Activated CD4-positive, alpha-beta memory T cell treated with anti-CD3 and anti-CD28 coated beads for 36 hours (primary cell): ENCODE measurements around the gene ADGRE1. TPM values are rescaled to one million over a fixed set of nuclear protein-coding genes. Genes with fewer than 3 reads are reported as not detected.
"Not testable (repeated sequence)": the region's sequence is repeated elsewhere in the genome, so short reads cannot be mapped to it uniquely, and the experiment has no call there.

Experiments
- CTCF ChIA-PET: fragments of 350-600 bp; sonication (Branson Sonifier 250); formaldehyde crosslinking; loops from one replicate; lab custom pipeline; 2021; ENCODE audit warnings: antibody characterized with exemption, inconsistent platforms; lab: Charles Lee
- POLR2A ChIA-PET: fragments of 350-600 bp; sonication (Branson Sonifier 250); formaldehyde crosslinking; loops from one replicate; lab custom pipeline; 2021; ENCODE audit warnings: antibody characterized with exemption; lab: Charles Lee
- DNase-seq: peaks from one replicate; pipeline ENCODE4 v3.0.0-alpha.2; 2020
- H3K27ac Mint-ChIP-seq: one replicate; pipeline ENCODE4 v1.8.0; 2021; ENCODE audit warnings: mixed read lengths
- H3K27me3 Mint-ChIP-seq: one replicate; pipeline ENCODE4 v1.8.0; 2021; ENCODE audit warnings: mixed read lengths
- H3K36me3 Mint-ChIP-seq: one replicate; pipeline ENCODE4 v1.8.0; 2021; ENCODE audit warnings: mixed read lengths
- H3K4me1 Mint-ChIP-seq: one replicate; pipeline ENCODE4 v1.8.0; 2021; ENCODE audit warnings: low read depth, mixed read lengths
- H3K4me3 Mint-ChIP-seq: one replicate; pipeline ENCODE4 v1.8.0; 2021; ENCODE audit warnings: mild to moderate bottlenecking, mixed read lengths
- H3K9me3 Mint-ChIP-seq: one replicate; pipeline ENCODE4 v1.8.0; 2021; ENCODE audit warnings: mixed read lengths
- intact Hi-C: fragments of 100-400 bp; cut with micrococcal nuclease; formaldehyde crosslinking; loops from one replicate; pipeline ENCODE4 v1.15.1; 2023
- total RNA-seq, 2 experiments: library from RNA; stranded (reverse); gene quantifications; one replicate each; pipeline ENCODE4 v1.2.3, GENCODE V29; 2021

The ADGRE1 gene
- total RNA-seq, 2 experiments from 2014 or later, result 6.6 to 6.8 TPM

DNA sequence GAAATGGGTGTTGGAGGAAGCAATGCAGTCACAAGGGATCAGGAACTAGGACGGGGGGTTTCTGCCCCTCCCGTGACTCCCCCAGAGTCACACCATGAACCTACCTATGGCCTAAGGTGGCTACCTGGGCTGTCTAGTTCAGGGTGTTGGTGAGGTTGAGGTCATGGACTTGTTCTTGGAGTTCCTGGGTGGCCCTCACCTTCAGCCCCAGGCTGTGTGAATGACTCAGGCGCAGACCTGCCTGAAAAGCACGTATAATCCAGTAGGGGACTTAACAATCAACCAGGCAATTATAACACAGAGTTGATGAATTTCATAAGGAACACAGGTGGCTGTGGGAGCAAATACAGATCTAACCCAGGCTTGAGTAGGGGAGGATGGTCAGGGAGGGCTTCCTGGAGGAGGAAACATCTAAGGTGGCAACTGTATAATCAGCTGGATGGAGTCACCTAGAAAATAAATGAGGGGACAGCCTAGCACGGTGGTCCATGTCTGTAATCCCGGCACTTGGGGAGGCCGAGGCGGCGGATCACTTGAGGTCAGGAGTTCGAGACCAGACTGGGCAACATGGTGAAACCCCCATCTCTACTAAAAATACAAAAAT is 25.6 kb upstream of the ADGRE1 start:
- no peak for DNase-seq
- ChIA-PET POLR2A (interaction anchor here (1.8 to 3.7 kb wide), 2 partner anchors 89 to 124 kb away, joined by 4 to 27 read pairs; partner anchors contain the start of genes GPR108 and VAV1), CTCF (interaction anchor here (0.7 to 8.2 kb wide), 10 partner anchors 9 to 344 kb away, joined by 4 to 106 read pairs (median 10); partner anchors contain the start of genes GPR108, SH2D3A and VAV1)
- Mint-ChIP-seq H3K36me3 (peaks cover 1% of the 10 kb centered on the region), H3K27me3 (no peaks in the 10 kb centered on the region), H3K9me3 (no peaks in the 10 kb centered on the region), H3K4me3 (no peak overlapping the region), H3K4me1 (peaks cover 15% of the 10 kb centered on the region), H3K27ac (peak overlapping the region; percentile 56)
- intact Hi-C loops, result loop anchor here (1.0 to 5.0 kb wide), 4 partner anchors 49 to 489 kb away; partner anchors contain the start of genes ALKBH7 and VAV1

- ChIA-PET POLR2A (interaction anchor here (1.1 to 3.7 kb wide), 3 partner anchors 47 to 193 kb away, joined by 3 to 27 read pairs (median 3); partner anchors contain the start of gene GPR108), CTCF (interaction anchor here (0.7 to 8.2 kb wide), 28 partner anchors 10 to 644 kb away, joined by 3 to 106 read pairs (median 5); partner anchors contain the start of genes GPR108, SH2D3A, TNFSF14 and VAV1)
- peaks cover 17% of the 10 kb centered on the region for H3K4me1 Mint-ChIP-seq
- H3K27me3 Mint-ChIP-seq, result no peaks in the 10 kb centered on the region
- H3K4me3 Mint-ChIP-seq, result peak overlapping the region; percentile 74
- no peaks in the 10 kb centered on the region for H3K9me3 Mint-ChIP-seq
- DNase-seq, result peak; percentile 96
- no peaks in the 10 kb centered on the region for H3K36me3 Mint-ChIP-seq
- peak overlapping the region; percentile 30 for H3K27ac Mint-ChIP-seq
- intact Hi-C loops, result loop anchor here (1.0 to 5.0 kb wide), 10 partner anchors 50 to 490 kb away; partner anchors contain the start of genes ALKBH7, SH2D3A and VAV1
Measured at GRCh38 chr19:6862673-6863078, 24.7 kb upstream of the ADGRE1 start.

DNA sequence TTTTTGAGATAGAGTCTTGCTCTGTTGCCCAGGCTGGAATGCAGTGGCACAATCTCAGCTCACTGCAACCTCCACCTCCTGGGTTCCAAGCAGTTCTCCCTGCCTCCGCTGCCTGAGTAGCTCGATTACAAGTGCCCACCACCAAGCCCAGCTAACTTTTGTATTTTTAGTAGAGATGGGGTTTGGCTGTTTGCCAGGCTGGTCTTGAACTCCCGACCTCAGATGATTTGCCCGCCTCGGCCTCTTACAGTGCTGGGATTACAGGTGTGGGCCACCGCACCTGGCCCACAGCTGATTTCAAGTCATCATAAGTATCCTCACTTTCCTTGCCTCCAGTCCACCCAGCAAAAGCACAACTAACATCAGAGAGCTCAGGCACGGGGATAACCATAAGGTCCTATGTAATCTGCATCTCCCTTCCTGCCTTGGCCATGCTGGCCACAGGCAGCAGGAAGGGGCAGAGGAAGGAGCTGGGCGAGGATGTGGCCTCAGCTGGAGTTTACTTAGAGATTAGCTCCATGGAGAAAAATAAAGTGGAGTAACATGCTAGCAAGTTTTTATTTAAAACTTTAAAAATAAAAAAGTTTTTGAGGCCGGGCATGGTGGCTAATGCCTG is 22.9 kb upstream of the ADGRE1 start:
- H3K27ac Mint-ChIP-seq, result no peak overlapping the region
- intact Hi-C loops, result loop anchor here (5.0 kb wide), 1 partner anchor 492 kb away; the partner anchor contains the start of gene ALKBH7
- H3K27me3 Mint-ChIP-seq, result no peaks in the 10 kb centered on the region
- CTCF ChIA-PET, result interaction anchor here (0.6 to 8.2 kb wide), 27 partner anchors 11 to 773 kb away, joined by 3 to 106 read pairs (median 6); partner anchors contain the start of genes ALKBH7, DENND1C, GPR108 and KHSRP
- H3K4me3 Mint-ChIP-seq, result no peak overlapping the region
- H3K4me1 Mint-ChIP-seq, result peaks cover 23% of the 10 kb centered on the region
- DNase-seq, result no peak
- H3K36me3 Mint-ChIP-seq, result no peaks in the 10 kb centered on the region
- POLR2A ChIA-PET, result interaction anchor here (0.9 to 3.7 kb wide), 5 partner anchors 91 to 440 kb away, joined by 3 to 27 read pairs (median 3); partner anchors contain the start of genes DENND1C, GPR108 and KHSRP
- H3K9me3 Mint-ChIP-seq, result no peaks in the 10 kb centered on the region

DNA sequence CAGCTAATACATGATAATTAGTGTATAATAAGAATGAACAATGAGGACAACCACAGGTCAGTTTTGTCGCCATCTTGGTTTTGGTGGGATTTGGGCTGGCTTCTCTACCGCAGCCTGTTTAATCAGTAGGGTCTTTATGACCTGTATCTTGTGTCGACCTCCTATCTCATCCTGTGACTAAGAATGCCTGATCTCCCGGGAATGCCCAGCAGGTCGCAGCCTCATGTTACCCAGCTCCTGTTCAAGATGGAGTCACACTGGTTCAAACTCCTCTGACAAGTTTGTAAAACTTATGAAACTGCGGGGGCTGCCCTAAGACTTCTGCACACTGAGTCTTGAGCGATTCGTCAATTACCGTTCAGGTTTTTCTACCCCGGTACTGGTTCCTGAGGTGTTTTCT is 21.5 kb upstream of the ADGRE1 start:
- Mint-ChIP-seq H3K4me3 (no peak overlapping the region), H3K36me3 (no peaks in the 10 kb centered on the region), H3K9me3 (no peaks in the 10 kb centered on the region), H3K27me3 (no peaks in the 10 kb centered on the region), H3K27ac (no peak overlapping the region), H3K4me1 (peaks cover 23% of the 10 kb centered on the region)
- intact Hi-C loops, result no loop called here
- CTCF ChIA-PET, result interaction anchor here (8.2 kb wide), 1 partner anchor 129 kb away, joined by 106 read pairs; the partner anchor contains the start of gene GPR108
- POLR2A ChIA-PET, result no interaction called here
- DNase-seq, result no peak

GRCh38 chr19:6866741-6867151 is 20.6 kb upstream of the ADGRE1 start:
- Mint-ChIP-seq H3K36me3 (no peaks in the 10 kb centered on the region), H3K27me3 (no peaks in the 10 kb centered on the region), H3K9me3 (no peaks in the 10 kb centered on the region), H3K4me3 (no peak overlapping the region), H3K27ac (no peak overlapping the region), H3K4me1 (peaks cover 19% of the 10 kb centered on the region)
- intact Hi-C loops, result no loop called here
- ChIA-PET POLR2A (no interaction called here), CTCF (interaction anchor here (0.8 to 8.2 kb wide), 4 partner anchors 96 to 648 kb away, joined by 3 to 106 read pairs (median 4); partner anchors contain the start of gene GPR108)
- DNase-seq, result no peak

- Mint-ChIP-seq H3K27ac (no peak overlapping the region), H3K27me3 (no peaks in the 10 kb centered on the region), H3K4me1 (peaks cover 10% of the 10 kb centered on the region), H3K9me3 (no peaks in the 10 kb centered on the region), H3K36me3 (no peaks in the 10 kb centered on the region), H3K4me3 (no peak overlapping the region)
- intact Hi-C loops, result no loop called here
- DNase-seq, result no peak
- CTCF ChIA-PET, result interaction anchor here (1.0 to 8.2 kb wide), 4 partner anchors 95 to 235 kb away, joined by 3 to 106 read pairs (median 3); partner anchors contain the start of gene GPR108
- POLR2A ChIA-PET, result interaction anchor here (1.3 kb wide), 1 partner anchor 227 kb away, joined by 3 read pairs; no protein-coding TSS in a partner anchor
Measured at GRCh38 chr19:6868351-6868750, 19.0 kb upstream of the ADGRE1 start.

GRCh38 chr19:6869151-6869882 is 18.1 kb upstream of the ADGRE1 start:
- H3K9me3 Mint-ChIP-seq, intact Hi-C loops, H3K27me3 Mint-ChIP-seq, H3K4me3 Mint-ChIP-seq, DNase-seq, H3K36me3 Mint-ChIP-seq, H3K27ac Mint-ChIP-seq: not testable (repeated sequence)
- H3K4me1 Mint-ChIP-seq, result peaks cover 10% of the 10 kb centered on the region
- POLR2A ChIA-PET, result interaction anchor here (1.3 kb wide), 1 partner anchor 227 kb away, joined by 3 read pairs; no protein-coding TSS in a partner anchor
- CTCF ChIA-PET, result interaction anchor here (1.1 to 8.2 kb wide), 2 partner anchors 119 to 133 kb away, joined by 3 to 106 read pairs; partner anchors contain the start of gene GPR108

GRCh38 chr19:6873708-6874431 is 13.5 kb upstream of the ADGRE1 start:
- no peaks in the 10 kb centered on the region for H3K27me3 Mint-ChIP-seq
- CTCF ChIA-PET, result interaction anchor here (0.6 kb wide), 1 partner anchor 319 kb away, joined by 3 read pairs; no protein-coding TSS in a partner anchor
- POLR2A ChIA-PET, result no interaction called here
- no peak overlapping the region for H3K4me3 Mint-ChIP-seq
- H3K4me1 Mint-ChIP-seq, result no peaks in the 10 kb centered on the region
- no peak overlapping the region for H3K27ac Mint-ChIP-seq
- H3K36me3 Mint-ChIP-seq, result no peaks in the 10 kb centered on the region
- H3K9me3 Mint-ChIP-seq, result no peaks in the 10 kb centered on the region
- intact Hi-C loops, result no loop called here
- no peak for DNase-seq

- DNase-seq, result no peak
- ChIA-PET POLR2A (no interaction called here), CTCF (interaction anchor here (2.3 kb wide), 1 partner anchor 11 kb away, joined by 10 read pairs; no protein-coding TSS in a partner anchor)
- no peak overlapping the region for H3K4me3 Mint-ChIP-seq
- no peak overlapping the region for H3K27ac Mint-ChIP-seq
- peaks cover 4% of the 10 kb centered on the region for H3K9me3 Mint-ChIP-seq
- no peaks in the 10 kb centered on the region for H3K36me3 Mint-ChIP-seq
- no peaks in the 10 kb centered on the region for H3K27me3 Mint-ChIP-seq
- intact Hi-C loops, result no loop called here
- H3K4me1 Mint-ChIP-seq, result no peaks in the 10 kb centered on the region
Measured at GRCh38 chr19:6875218-6875617, 12.2 kb upstream of the ADGRE1 start.

DNA sequence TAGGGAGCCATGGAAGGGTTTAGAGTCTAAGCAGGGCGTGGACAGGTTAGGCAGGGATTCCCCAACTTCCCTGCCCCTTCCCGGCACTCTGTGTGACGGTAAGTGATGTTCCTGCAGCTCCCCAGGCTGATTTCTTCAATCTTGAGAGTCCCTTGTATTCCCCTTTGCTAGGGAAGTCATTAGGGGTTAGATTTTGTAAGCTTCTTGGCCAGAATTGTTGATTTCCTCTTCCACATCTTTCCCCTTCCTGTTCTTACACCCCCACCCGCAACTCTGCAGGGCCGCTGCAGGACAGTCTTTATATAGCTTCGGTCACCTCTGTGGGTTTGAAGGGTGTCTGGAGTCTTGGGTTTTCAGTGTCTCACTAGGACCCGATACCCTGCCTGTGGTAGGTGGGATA is 10.6 kb upstream of the ADGRE1 start:
- no peak overlapping the region for H3K4me3 Mint-ChIP-seq
- H3K4me1 Mint-ChIP-seq, result no peaks in the 10 kb centered on the region
- CTCF ChIA-PET, result interaction anchor here (2.3 kb wide), 1 partner anchor 12 kb away, joined by 10 read pairs; no protein-coding TSS in a partner anchor
- POLR2A ChIA-PET, result no interaction called here
- no peak overlapping the region for H3K27ac Mint-ChIP-seq
- no peak for DNase-seq
- H3K9me3 Mint-ChIP-seq, result peaks cover 4% of the 10 kb centered on the region
- no peaks in the 10 kb centered on the region for H3K36me3 Mint-ChIP-seq
- intact Hi-C loops, result no loop called here
- no peaks in the 10 kb centered on the region for H3K27me3 Mint-ChIP-seq

DNA sequence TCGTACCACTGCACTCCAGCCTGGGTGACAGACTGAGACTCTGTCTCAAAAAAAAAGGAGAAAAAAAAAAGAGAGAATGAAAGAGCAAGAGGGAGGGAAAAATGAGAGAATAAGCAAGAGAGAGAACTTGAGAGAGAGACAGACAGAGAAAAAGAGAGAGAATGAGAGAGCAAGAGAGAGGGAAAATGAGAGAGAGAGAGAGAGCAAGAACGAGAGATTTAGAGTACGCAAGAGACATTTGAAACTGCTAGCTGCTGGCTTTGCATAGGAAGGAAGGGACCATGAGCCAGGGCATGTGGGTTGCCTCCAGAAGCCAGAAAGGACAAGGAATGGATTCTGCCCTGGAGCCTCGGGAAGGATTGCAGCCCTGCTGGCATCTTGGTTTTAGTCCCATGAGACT is 9.6 kb upstream of the ADGRE1 start:
- Mint-ChIP-seq H3K4me3 (no peak overlapping the region), H3K9me3 (peaks cover 4% of the 10 kb centered on the region), H3K27ac (no peak overlapping the region), H3K27me3 (no peaks in the 10 kb centered on the region), H3K36me3 (no peaks in the 10 kb centered on the region), H3K4me1 (no peaks in the 10 kb centered on the region)
- ChIA-PET CTCF (no interaction called here), POLR2A (no interaction called here)
- intact Hi-C loops, result no loop called here
- DNase-seq, result no peak
